Measurements from ENCODE around the gene QSER1.

Gene QSER1

DNA sequence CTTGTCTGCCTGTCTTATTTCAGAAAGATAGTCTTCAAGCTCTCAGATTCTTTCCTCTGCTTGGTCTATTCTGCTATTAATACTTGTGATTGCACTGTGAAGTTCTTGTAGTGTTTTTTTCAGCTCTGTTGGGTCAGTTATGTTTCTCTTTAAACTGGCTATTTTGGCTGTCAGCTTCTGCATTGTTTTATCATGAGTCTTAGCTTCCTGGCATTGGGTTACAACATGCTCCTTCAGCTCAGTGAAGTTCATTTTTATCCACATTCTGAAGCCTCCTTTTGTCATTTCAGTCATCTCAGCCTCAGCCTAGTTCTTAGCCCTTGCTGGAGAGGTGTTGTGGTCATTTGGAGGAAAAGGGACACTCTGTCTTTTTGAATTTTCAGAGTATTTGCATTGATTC is 107.6 kb downstream of the QSER1 start:
- no peak overlapping the region for H2AFZ ChIP-seq
- no peak overlapping the region for H3K4me3 ChIP-seq (ENCODE audit: low read depth, low read length)
- H3K9ac ChIP-seq, result no peak overlapping the region
- no peaks in the 10 kb centered on the region for H3K79me2 ChIP-seq
- no peaks in the 10 kb centered on the region for H3K36me3 ChIP-seq (ENCODE audit: control insufficient read depth, insufficient read depth, low read length)
- H3K27ac ChIP-seq, result no peak overlapping the region
- H3K4me2 ChIP-seq (ENCODE audit: low read length), result no peak overlapping the region
- no peaks in the 10 kb centered on the region for H3K9me3 ChIP-seq (ENCODE audit: control insufficient read depth, low read length)
- H3K4me1 ChIP-seq, result no peaks in the 10 kb centered on the region
- TF ChIP-seq, protein P1, sequence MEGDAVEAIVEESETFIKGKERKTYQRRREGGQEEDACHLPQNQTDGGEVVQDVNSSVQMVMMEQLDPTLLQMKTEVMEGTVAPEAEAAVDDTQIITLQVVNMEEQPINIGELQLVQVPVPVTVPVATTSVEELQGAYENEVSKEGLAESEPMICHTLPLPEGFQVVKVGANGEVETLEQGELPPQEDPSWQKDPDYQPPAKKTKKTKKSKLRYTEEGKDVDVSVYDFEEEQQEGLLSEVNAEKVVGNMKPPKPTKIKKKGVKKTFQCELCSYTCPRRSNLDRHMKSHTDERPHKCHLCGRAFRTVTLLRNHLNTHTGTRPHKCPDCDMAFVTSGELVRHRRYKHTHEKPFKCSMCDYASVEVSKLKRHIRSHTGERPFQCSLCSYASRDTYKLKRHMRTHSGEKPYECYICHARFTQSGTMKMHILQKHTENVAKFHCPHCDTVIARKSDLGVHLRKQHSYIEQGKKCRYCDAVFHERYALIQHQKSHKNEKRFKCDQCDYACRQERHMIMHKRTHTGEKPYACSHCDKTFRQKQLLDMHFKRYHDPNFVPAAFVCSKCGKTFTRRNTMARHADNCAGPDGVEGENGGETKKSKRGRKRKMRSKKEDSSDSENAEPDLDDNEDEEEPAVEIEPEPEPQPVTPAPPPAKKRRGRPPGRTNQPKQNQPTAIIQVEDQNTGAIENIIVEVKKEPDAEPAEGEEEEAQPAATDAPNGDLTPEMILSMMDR (IDR thresholded peaks at IDR 0.05), result no peak
- H3K27me3 ChIP-seq (ENCODE audit: control insufficient read depth, insufficient read depth, low read length), result no peaks in the 10 kb centered on the region

DNA sequence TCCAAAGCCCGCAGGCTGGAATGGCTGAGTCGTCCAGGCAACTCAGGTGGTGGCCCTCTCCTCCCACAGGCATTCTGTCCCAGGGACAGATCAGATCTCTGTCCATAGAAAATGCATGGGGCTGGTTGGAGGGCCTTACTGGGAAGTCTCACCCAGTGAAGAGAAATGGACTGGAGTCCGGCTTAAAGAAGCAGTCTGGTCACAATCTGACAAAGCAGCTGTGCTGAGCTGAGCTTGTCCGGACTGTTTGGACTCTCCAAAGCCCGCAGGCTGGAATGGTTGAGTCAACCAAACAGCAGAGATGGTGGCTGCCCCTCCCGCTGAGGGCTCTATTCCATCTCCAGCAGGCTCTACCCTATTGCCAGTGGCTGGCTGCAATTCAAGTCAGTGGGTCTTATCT is 108.7 kb downstream of the QSER1 start:
- no peak overlapping the region for H3K4me3 ChIP-seq (ENCODE audit: low read depth, low read length)
- no peaks in the 10 kb centered on the region for H3K4me1 ChIP-seq
- H3K9me3 ChIP-seq (ENCODE audit: control insufficient read depth, low read length), result no peaks in the 10 kb centered on the region
- no peak overlapping the region for H3K27ac ChIP-seq
- H3K4me2 ChIP-seq (ENCODE audit: low read length), result no peak overlapping the region
- H3K79me2 ChIP-seq, result no peaks in the 10 kb centered on the region
- no peak overlapping the region for H3K9ac ChIP-seq
- no peaks in the 10 kb centered on the region for H3K36me3 ChIP-seq (ENCODE audit: control insufficient read depth, insufficient read depth, low read length)
- no peak overlapping the region for H2AFZ ChIP-seq
- TF ChIP-seq, protein P1 (IDR thresholded peaks at IDR 0.05), result no peak
- no peaks in the 10 kb centered on the region for H3K27me3 ChIP-seq (ENCODE audit: control insufficient read depth, insufficient read depth, low read length)

DNA sequence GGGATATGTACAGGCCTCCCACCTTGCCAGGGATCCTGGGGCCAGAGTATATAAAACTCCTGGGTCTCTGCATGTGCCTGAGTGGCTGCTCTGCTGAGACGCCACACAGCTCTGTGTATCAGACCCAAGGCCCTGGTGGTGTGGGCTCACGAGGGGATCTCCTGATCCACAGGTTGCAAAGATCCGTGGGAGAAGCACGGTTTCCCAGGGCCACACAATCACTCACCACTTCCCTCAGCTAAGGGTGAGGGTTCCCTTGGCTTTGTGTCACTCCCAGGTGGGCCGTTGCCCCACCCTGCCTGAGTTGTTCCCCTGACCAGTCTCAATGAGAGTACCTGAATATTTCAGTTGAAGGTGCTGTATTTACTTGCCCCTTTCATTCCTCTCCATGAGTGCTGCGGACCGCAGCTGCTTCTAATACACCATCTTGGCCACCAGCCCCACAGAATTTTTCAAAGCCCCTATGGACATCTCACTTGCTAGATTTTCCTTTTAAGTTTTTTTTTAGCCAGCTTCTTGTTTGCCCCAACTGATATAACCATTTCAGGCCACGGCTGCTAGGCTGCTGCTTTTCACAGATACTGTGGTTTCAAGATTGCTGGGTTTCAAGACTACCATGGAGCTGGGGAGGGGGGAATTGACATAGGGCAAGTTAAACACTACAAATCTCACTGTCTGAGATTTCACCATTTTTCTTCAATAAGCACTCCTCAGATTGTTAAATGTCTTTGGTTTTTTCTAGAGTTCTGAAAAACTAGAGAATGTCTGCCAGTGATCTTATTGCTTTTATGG is 109.3 kb downstream of the QSER1 start:
- Histone ChIP-seq H3K4me2 (ENCODE audit: low read length) (no peak overlapping the region), H3K4me3 (ENCODE audit: low read depth, low read length) (no peak overlapping the region)
- TF ChIP-seq, protein P1 (IDR thresholded peaks at IDR 0.05), result no peak

DNA sequence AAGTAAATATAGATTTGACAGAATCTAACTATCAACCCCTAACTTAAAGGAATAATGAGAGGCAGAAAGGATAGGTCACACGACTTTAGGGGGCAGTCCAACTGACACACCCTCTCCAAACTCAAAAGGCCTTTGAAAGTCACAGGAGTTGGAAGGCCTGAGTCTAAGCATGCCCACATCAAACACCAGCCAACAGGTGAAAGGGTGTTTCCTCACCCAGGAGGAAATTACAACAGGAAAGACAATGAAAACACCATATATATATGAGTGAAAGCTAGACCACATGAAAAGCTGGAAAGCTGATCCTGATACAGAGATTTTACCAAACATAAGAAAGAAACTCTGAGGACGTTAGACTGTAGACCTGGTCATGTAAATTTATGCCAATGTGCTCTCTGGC is 112.6 kb downstream of the QSER1 start:
- TF ChIP-seq, protein P1 (IDR thresholded peaks at IDR 0.05), result no peak
- Histone ChIP-seq H3K27ac (no peak overlapping the region), H3K27me3 (ENCODE audit: control insufficient read depth, insufficient read depth, low read length) (no peaks in the 10 kb centered on the region), H3K79me2 (no peaks in the 10 kb centered on the region), H3K9ac (no peak overlapping the region), H3K36me3 (ENCODE audit: control insufficient read depth, insufficient read depth, low read length) (no peaks in the 10 kb centered on the region), H3K4me3 (ENCODE audit: low read depth, low read length) (no peak overlapping the region), H3K4me1 (no peaks in the 10 kb centered on the region), H3K4me2 (ENCODE audit: low read length) (no peak overlapping the region), H3K9me3 (ENCODE audit: control insufficient read depth, low read length) (no peaks in the 10 kb centered on the region), H2AFZ (no peak overlapping the region)

More for the DNA sequence above, 109.3 kb downstream of the QSER1 start:
- H3K4me1 ChIP-seq, result no peaks in the 10 kb centered on the region
- H3K36me3 ChIP-seq (ENCODE audit: control insufficient read depth, insufficient read depth, low read length), result no peaks in the 10 kb centered on the region
- H3K9me3 ChIP-seq (ENCODE audit: control insufficient read depth, low read length), result no peaks in the 10 kb centered on the region
- H3K27me3 ChIP-seq (ENCODE audit: control insufficient read depth, insufficient read depth, low read length), result no peaks in the 10 kb centered on the region
- H3K27ac ChIP-seq, result no peak overlapping the region
- no peak overlapping the region for H2AFZ ChIP-seq
- no peak overlapping the region for H3K9ac ChIP-seq
- H3K79me2 ChIP-seq, result no peaks in the 10 kb centered on the region

DNA sequence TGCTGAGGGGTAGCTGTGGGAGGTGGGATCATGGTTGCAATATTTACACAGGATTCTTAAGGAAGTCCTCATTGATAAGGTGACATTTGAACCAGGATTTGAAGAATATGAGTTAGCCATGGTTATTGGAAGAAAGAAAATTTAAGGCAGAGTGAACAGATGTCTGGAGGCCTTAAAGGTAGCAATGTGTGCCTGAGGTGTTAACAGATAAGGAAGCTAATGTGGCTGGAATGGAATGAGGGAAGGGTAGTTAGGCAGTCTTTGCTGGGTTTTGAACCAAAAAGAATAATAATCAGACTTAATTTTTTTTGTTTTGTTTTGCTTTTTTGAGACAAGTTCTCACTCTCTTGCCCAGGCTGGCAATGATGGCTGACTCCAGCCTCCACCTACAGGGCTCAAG is 113.4 kb downstream of the QSER1 start:
- Histone ChIP-seq H2AFZ (no peak overlapping the region), H3K4me1 (no peaks in the 10 kb centered on the region), H3K36me3 (ENCODE audit: control insufficient read depth, insufficient read depth, low read length) (no peaks in the 10 kb centered on the region), H3K9ac (no peak overlapping the region), H3K79me2 (no peaks in the 10 kb centered on the region), H3K4me3 (ENCODE audit: low read depth, low read length) (no peak overlapping the region), H3K27me3 (ENCODE audit: control insufficient read depth, insufficient read depth, low read length) (no peaks in the 10 kb centered on the region), H3K27ac (no peak overlapping the region), H3K4me2 (ENCODE audit: low read length) (no peak overlapping the region), H3K9me3 (ENCODE audit: control insufficient read depth, low read length) (no peaks in the 10 kb centered on the region)
- TF ChIP-seq, protein P1 (IDR thresholded peaks at IDR 0.05), result no peak
